K562 (cell line): ENCODE data around the gene IRF2BP1. TPM values are rescaled to one million over a fixed set of nuclear protein-coding genes. Genes with fewer than 3 reads are reported as not detected.

ENCODE experiments used
- CBX5 ChIP-seq: IDR thresholded peaks from 2 replicates; pipeline ENCODE4 v1.6.1; 2014; ENCODE audit warnings: low read depth, borderline replicate concordance
- CREB3L1 ChIP-seq: fragments of 450-650 bp; IDR thresholded peaks from 2 replicates; pipeline ENCODE4 v1.6.1; 2014; ENCODE audit warnings: low read depth, mild to moderate bottlenecking, moderate library complexity, borderline replicate concordance
- ERF ChIP-seq: fragments of 450-650 bp; formaldehyde crosslinking; IDR thresholded peaks from 2 replicates; pipeline ENCODE4 v1.4.0; 2020; ENCODE audit warnings: mild to moderate bottlenecking, mixed read lengths
- GABPB1 ChIP-seq: sonication (generic); formaldehyde crosslinking; IDR thresholded peaks from 2 replicates; pipeline ENCODE4 v1.8.0; 2022; ENCODE audit warnings: mild to moderate bottlenecking, missing genetic modification reagents
- ILF3 ChIP-seq: fragments of 450-650 bp; IDR thresholded peaks from 2 replicates; pipeline ENCODE4 v1.6.1; 2018; ENCODE audit warnings: antibody characterized with exemption, mild to moderate bottlenecking, moderate library complexity, borderline replicate concordance
- MYNN ChIP-seq, 2 experiments: sonication (generic); formaldehyde crosslinking in 1 of 2; IDR thresholded peaks; 2 replicates each; pipeline versions ENCODE4 v1.5.0 to v1.6.1; 2016 to 2020; ENCODE audit warnings: antibody characterized with exemption in 1 of 2, missing genetic modification reagents in 1 of 2
- NCOA1 ChIP-seq: fragments of 450-650 bp; IDR thresholded peaks from 2 replicates; pipeline ENCODE4 v1.6.1; 2016; ENCODE audit warnings: low read depth
- NR2C2 ChIP-seq, 2 experiments: fragments of 200-800 bp in 1 of 2; sonication (Bioruptor generic) in 1 of 2; sonication (generic) in 1 of 2; formaldehyde crosslinking in 1 of 2; IDR thresholded peaks; 2 replicates each; pipeline versions ENCODE4 v1.6.1 to v1.8.0; 2016 to 2022; ENCODE audit warnings: mild to moderate bottlenecking in 1 of 2, missing compliant biosample characterization in 1 of 2, missing genetic modification characterization in 1 of 2, missing genetic modification reagents in 1 of 2
- POLR2H ChIP-seq: IDR thresholded peaks from 2 replicates; pipeline ENCODE4 v1.6.1; 2016; ENCODE audit warnings: missing genetic modification characterization, low read depth, mild to moderate bottlenecking, control low read depth, missing compliant biosample characterization, moderate library complexity
- RBM14 ChIP-seq: fragments of 200-400 bp; formaldehyde crosslinking; IDR thresholded peaks from 2 replicates; pipeline ENCODE4 v1.6.1; 2018; ENCODE audit warnings: low read depth, mild to moderate bottlenecking, low read length, moderate library complexity, borderline replicate concordance; ENCODE audit not compliant: insufficient read depth
- RBM17 ChIP-seq: fragments of 200-400 bp; formaldehyde crosslinking; IDR thresholded peaks from 2 replicates; pipeline ENCODE4 v1.6.1; 2017; ENCODE audit warnings: low read depth, mild to moderate bottlenecking, low read length, borderline replicate concordance
- SPI1 ChIP-seq: IDR thresholded peaks from 2 replicates; pipeline ENCODE4 v1.6.1; 2011; ENCODE audit warnings: low read depth, low read length, control low read depth, borderline replicate concordance
- TAL1 ChIP-seq: fragments of 450-650 bp; IDR thresholded peaks from 2 replicates; pipeline ENCODE4 v1.6.1; 2016; ENCODE audit warnings: mild to moderate bottlenecking
- XRCC3 ChIP-seq: fragments of 450-650 bp; IDR thresholded peaks from 2 replicates; pipeline ENCODE4 v1.6.1; 2017; ENCODE audit warnings: mild to moderate bottlenecking, moderate library complexity
- ZNF23 ChIP-seq: fragments of 250-450 bp; sonication (Bioruptor Pico); IDR thresholded peaks from 2 replicates; pipeline ENCODE4 v1.4.0; 2020; ENCODE audit warnings: mild to moderate bottlenecking
- ZNF274 ChIP-seq: IDR thresholded peaks from 2 replicates; pipeline ENCODE4 v1.6.1; 2011; ENCODE audit warnings: low read depth, mild to moderate bottlenecking, low read length, moderate library complexity, borderline replicate concordance
- ZNF639 ChIP-seq, 2 experiments: fragments of 200-800 bp in 1 of 2; sonication (Bioruptor generic) in 1 of 2; sonication (generic) in 1 of 2; formaldehyde crosslinking in 1 of 2; IDR thresholded peaks in 1 of 2; conservative IDR thresholded peaks in 1 of 2; 2 replicates each; pipeline versions ENCODE4 v1.5.0 to v1.6.1; 2016 to 2020; ENCODE audit warnings: missing compliant biosample characterization in 1 of 2, missing genetic modification characterization in 1 of 2, missing genetic modification reagents in 1 of 2
- ZNF75A ChIP-seq: fragments of 450-650 bp; formaldehyde crosslinking; IDR thresholded peaks from 2 replicates; pipeline ENCODE4 v1.4.0; 2020; ENCODE audit warnings: mild to moderate bottlenecking
- polyA plus RNA-seq, 8 experiments: library from polyadenylated mRNA; depleted of rRNA in 4 of 8; stranded (reverse) in 5 of 8; unstranded in 3 of 8; fragments of >200 nt; fragmentation: Nextera tagmentation in 2 of 8; fragmentation: Illumina TruSeq in 1 of 8; extraction: Ambion mirVana in 2 of 8; extraction: Trizol in 1 of 8; gene quantifications; 2 replicates each; pipeline versions ENCODE4 v1.2.1 to v1.2.3, GENCODE V29; 2011 to 2014; ENCODE audit warnings: inconsistent platforms in 1 of 8, missing spikeins in 1 of 8
- total RNA-seq, 7 experiments: library from RNA; depleted of rRNA in 6 of 7; stranded (reverse); fragments of >200 nt in 6 of 7; fragmentation: Illumina TruSeq in 2 of 7; extraction: Trizol in 2 of 7; gene quantifications; 2 replicates each; pipeline versions ENCODE4 v1.2.1 to v1.2.3, GENCODE V29; 2011 to 2021; ENCODE audit warnings: low replicate concordance in 1 of 7
- TF ChIP-seq, protein P1 (sequence below): IDR thresholded peaks from 2 replicates; pipeline ENCODE4 v1.6.1; 2012; ENCODE audit warnings: low read depth, low read length, improper control_type of control experiment, borderline replicate concordance

The IRF2BP1 gene
- total and polyA plus RNA-seq, 9 of the 15 experiments (the other 6 are each of a cell fraction or from before 2014, with no cell fraction given) = 0.61 to 35.9 (median 3.5) TPM

DNA sequence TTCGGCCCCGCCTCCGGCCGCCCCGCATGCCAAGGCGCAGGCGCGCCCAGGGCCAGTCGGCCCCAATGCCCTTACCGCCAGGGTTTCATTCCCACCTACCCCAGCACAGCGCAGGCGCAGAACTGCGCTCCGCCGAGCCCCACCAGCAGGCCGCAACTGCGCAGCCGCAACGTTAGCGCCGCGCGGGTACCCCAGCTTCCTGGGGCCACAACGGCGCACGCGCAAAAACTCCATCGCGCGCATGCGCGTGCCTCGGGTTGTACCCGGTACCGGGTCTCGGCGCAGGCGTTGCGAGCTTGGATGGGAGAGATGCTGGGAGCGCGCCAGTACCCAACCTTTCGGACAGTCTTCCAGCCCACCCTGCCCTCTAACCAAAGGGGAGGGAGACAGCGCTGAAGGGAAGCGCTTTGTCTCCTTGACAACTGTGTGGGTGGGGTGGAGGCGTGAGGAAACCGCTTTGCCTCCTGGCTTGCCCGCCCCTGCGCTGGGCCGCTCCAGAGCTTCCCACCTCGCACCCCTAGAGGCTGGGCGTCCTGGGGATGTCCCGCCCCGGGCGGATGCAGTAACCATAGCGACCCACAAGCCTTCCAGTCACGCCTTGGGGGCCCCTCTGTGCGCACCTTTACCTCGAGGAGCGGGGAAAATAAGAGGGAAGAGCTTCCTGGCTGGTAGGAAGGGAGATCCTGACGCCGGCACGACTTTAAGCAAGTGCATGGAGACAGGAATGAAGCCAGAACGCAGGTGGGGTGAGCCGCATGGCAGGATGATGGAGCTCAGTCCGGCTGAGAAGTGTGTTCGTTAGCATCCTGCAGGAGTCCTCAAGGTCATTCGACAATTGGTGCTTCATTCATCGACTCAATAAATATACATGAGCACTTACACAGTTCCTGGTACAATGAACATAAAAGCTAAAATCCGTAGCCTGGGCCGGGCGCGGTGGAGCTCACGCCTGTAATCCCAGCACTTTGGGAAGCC, 17.0 kb upstream of the IRF2BP1 start (continued):
- TF ChIP-seq ZNF75A (CRISPR knock-in tag) (no peak), RBM14 (no peak), ZNF639 (CRISPR knock-in tag; conservative IDR thresholded peaks at IDR 0.05 in 1 of 2, IDR thresholded peaks at IDR 0.05 in 1 of 2) (no peak), POLR2H (tag) (no peak), XRCC3 (no peak), ZNF274 (no peak), CREB3L1 (peak; percentile 58; the same call in 1 of the 2 replicates), SPI1 (no peak), CBX5 (no peak), ILF3 (no peak), MYNN (IDR thresholded peaks at IDR 0.05) (0 out of 2 replicates have a peak, but pooled peaks have one; percentile 14), MYNN (CRISPR knock-in tag; IDR thresholded peaks at IDR 0.05) (no peak), TAL1 (no peak), RBM17 (no peak), NR2C2 (CRISPR knock-in tag; IDR thresholded peaks at IDR 0.05) (no peak), NR2C2 (tag; IDR thresholded peaks at IDR 0.05) (0 out of 2 replicates have a peak, but pooled peaks have one; percentile 4), ERF (CRISPR knock-in tag) (peak; percentile 87; the same call in 1 of the 2 replicates), GABPB1 (CRISPR knock-in tag) (peak; percentile 61; the same call in 1 of the 2 replicates), NCOA1 (no peak), ZNF23 (no peak)
- TF ChIP-seq, protein P1, sequence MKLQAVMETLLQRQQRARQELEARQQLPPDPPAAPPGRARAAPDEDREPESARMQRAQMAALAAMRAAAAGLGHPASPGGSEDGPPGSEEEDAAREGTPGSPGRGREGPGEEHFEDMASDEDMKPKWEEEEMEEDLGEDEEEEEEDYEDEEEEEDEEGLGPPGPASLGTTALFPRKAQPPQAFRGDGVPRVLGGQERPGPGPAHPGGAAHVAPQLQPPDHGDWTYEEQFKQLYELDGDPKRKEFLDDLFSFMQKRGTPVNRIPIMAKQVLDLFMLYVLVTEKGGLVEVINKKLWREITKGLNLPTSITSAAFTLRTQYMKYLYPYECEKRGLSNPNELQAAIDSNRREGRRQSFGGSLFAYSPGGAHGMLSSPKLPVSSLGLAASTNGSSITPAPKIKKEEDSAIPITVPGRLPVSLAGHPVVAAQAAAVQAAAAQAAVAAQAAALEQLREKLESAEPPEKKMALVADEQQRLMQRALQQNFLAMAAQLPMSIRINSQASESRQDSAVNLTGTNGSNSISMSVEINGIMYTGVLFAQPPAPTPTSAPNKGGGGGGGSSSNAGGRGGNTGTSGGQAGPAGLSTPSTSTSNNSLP = no peak
